Stimulated activated CD8-positive, alpha-beta memory T cell treated with anti-CD3 and anti-CD28 coated beads, Interleukin-4, amount 100 ng/mL, for 1 hour (primary cell): ENCODE data around the gene ASB13.
"Not testable (repeated sequence)": the region's sequence is repeated elsewhere in the genome, so short reads cannot be mapped to it uniquely, and the experiment has no call there.

Source experiments
- DNase-seq, 2 donors: peaks; one replicate each; pipeline ENCODE4 v3.0.0-alpha.2; 2020; ENCODE audit warnings: low read depth in 2 of 2, low spot score in 1 of 2

The ASB13 gene

GRCh38 chr10:5625992-5626777 lies 40.2 kb downstream of the ASB13 start:
- no peak for DNase-seq

GRCh38 chr10:5624701-5625100 lies 41.7 kb downstream of the ASB13 start:
- DNase-seq = no peak

- DNase-seq = peak; percentile 54 to 66
These were observed 43.2 kb downstream of the ASB13 start for GRCh38 chr10:5623081-5623748.

- no peak for DNase-seq
These were observed 44.0 kb downstream of the ASB13 start for GRCh38 chr10:5622186-5622960.

GRCh38 chr10:5621371-5621770 lies 45.0 kb downstream of the ASB13 start:
- DNase-seq = not testable (repeated sequence)

GRCh38 chr10:5620966-5621365 lies 45.4 kb downstream of the ASB13 start:
- DNase-seq = no peak

- no peak for DNase-seq
These were observed 46.1 kb downstream of the ASB13 start for GRCh38 chr10:5620223-5620721.

GRCh38 chr10:5619362-5620211 lies 46.8 kb downstream of the ASB13 start:
- no peak for DNase-seq

- DNase-seq = no peak
These were observed 47.6 kb downstream of the ASB13 start for GRCh38 chr10:5618829-5619228.

- DNase-seq = no peak
These were observed 48.4 kb downstream of the ASB13 start for GRCh38 chr10:5618042-5618441.

- no peak for DNase-seq
These were observed 48.9 kb downstream of the ASB13 start for GRCh38 chr10:5617521-5617920.

GRCh38 chr10:5616836-5617235 lies 49.6 kb downstream of the ASB13 start:
- no peak for DNase-seq

GRCh38 chr10:5616046-5616445 lies 50.3 kb downstream of the ASB13 start:
- DNase-seq = no peak

- no peak for DNase-seq
These were observed 51.1 kb downstream of the ASB13 start for GRCh38 chr10:5615316-5615715.

GRCh38 chr10:5614155-5614721 lies 52.2 kb downstream of the ASB13 start:
- no peak for DNase-seq

GRCh38 chr10:5613481-5614154 lies 52.8 kb downstream of the ASB13 start:
- DNase-seq = no peak

GRCh38 chr10:5611899-5612680 lies 54.3 kb downstream of the ASB13 start:
- DNase-seq = no peak

- DNase-seq = no peak
These were observed 56.3 kb downstream of the ASB13 start for GRCh38 chr10:5609952-5610616.
